ENCODE data around the gene HCN3.

- TF ChIP-seq ZBTB7A (tag by site-specific recombination; IDR thresholded peaks at IDR 0.05; ENCODE audit: low read depth), result no peak
- no peak for TF ChIP-seq CTCF (tag by site-specific recombination; IDR thresholded peaks at IDR 0.05)
- no peak for TF ChIP-seq PBX3 (CRISPR knock-in tag; IDR thresholded peaks at IDR 0.05)
- TF ChIP-seq ZNF785 (tag by site-specific recombination; IDR thresholded peaks at IDR 0.05), result no peak
- TF ChIP-seq KLF9 (tag by site-specific recombination; IDR thresholded peaks at IDR 0.05; ENCODE audit: low read depth), result no peak
- TF ChIP-seq ZNF140 (tag by site-specific recombination; IDR thresholded peaks at IDR 0.05), result no peak
- no peak for TF ChIP-seq ZBTB1 (tag by site-specific recombination; IDR thresholded peaks at IDR 0.05)
- TF ChIP-seq ZNF629 (tag by site-specific recombination; IDR thresholded peaks at IDR 0.05), result no peak
- TF ChIP-seq ZNF558 (tag by site-specific recombination; IDR thresholded peaks at IDR 0.05), result no peak
- no peak for TF ChIP-seq ZNF426 (tag by site-specific recombination; IDR thresholded peaks at IDR 0.05)
Observed at GRCh38 chr1:155321639-155322503, 44.6 kb downstream of the HCN3 start.

Measured in HEK293 (cell line).